Measurements from ENCODE around the gene KRT13. TPM values are rescaled to one million over a fixed set of nuclear protein-coding genes. Genes with fewer than 3 reads are reported as not detected.
A peak's percentile ranks its signal among the peaks of the same experiment; 100 is the strongest.

KRT13 gene
- total and polyA plus RNA-seq, 2 of the 4 experiments (the other 2 are of a cell fraction) = 0.18 to 0.56 TPM

DNA sequence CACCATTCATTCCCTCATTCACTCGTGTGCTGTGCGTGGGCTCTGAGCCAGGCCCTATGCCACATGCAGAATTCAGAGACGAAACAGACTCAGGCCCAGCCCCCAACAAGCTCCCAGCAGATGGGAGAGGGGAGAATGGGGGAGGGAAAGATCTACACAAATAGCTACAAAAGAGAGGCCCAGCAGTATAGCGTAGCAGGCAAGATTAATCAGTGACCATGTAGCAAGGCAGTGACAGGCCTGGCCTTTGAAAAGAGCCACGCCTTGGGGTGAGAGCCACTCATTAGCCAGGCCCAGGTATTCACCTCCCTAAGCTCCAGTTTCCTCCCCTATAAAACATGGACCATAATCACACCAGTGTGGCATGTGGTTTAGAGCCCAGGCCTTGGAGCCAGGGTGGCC, 39.1 kb upstream of the KRT13 start:
- Histone ChIP-seq H2BK15ac (ENCODE audit: low read depth, low read length) (no peak overlapping the region), H2BK120ac (ENCODE audit: low read depth, low read length) (peak overlapping the region; percentile 8; the same call in 1 of the 2 replicates), H3K18ac (ENCODE audit: low read depth, low read length) (no peak overlapping the region), H2BK20ac (ENCODE audit: low read depth, low read length) (peak overlapping the region; percentile 11; the same call in 1 of the 2 replicates), H3K56ac (ENCODE audit: extremely low read depth, insufficient read depth, low read length) (no peak overlapping the region), H3K9me1 (ENCODE audit: insufficient read depth, low read length) (peaks cover 12% of the 10 kb centered on the region), H3K79me1 (ENCODE audit: low read depth in 1 of 2, low read length in 2 of 2) (no peaks in the 10 kb centered on the region), H2AK5ac (ENCODE audit: low read depth, low read length) (peak overlapping the region; percentile 18; the same call in 1 of the 2 replicates), H3K27ac (ENCODE audit: insufficient read depth, low read length) (no peak overlapping the region), H3K14ac (replicated peaks; ENCODE audit: low read depth, low read length) (no peak overlapping the region; the same call in 1 of the 2 replicates), H3K4me3 (ENCODE audit: insufficient read depth, low read depth, low read length) (no peak overlapping the region), H3K4me1 (ENCODE audit: control insufficient read depth, insufficient read depth, low read length) (peaks cover 19% of the 10 kb centered on the region), H3K4me2 (ENCODE audit: low read depth, low read length) (no peak overlapping the region), H2AFZ (replicated peaks; ENCODE audit: low read length, poor library complexity) (peak overlapping the region; percentile 58), H4K5ac (ENCODE audit: low read depth, low read length) (no peak overlapping the region), H2BK5ac (ENCODE audit: low read depth, low read length, poor library complexity, severe bottlenecking) (no peak overlapping the region), H4K91ac (ENCODE audit: insufficient read depth, low read depth, low read length) (peak overlapping the region; percentile 42), H2AK9ac (replicated peaks; ENCODE audit: low read depth, low read length, poor library complexity) (peak overlapping the region; percentile 12), H3K4ac (ENCODE audit: low read depth, low read length) (peak overlapping the region; percentile 5; the same call in 1 of the 2 replicates), H4K8ac (ENCODE audit: low read depth in 2 of 2, low read length in 2 of 2) (peak overlapping the region in 1 of 2 experiments; percentile 2; a peak in 1 of 4 replicates), H3K9me3 (ENCODE audit: control insufficient read depth, insufficient read depth, low read length) (peaks cover 4% of the 10 kb centered on the region), H3K27me3 (ENCODE audit: control insufficient read depth, insufficient read depth, low read length) (no peaks in the 10 kb centered on the region), H3K23ac (ENCODE audit: low read depth, low read length) (no peak overlapping the region), H4K20me1 (ENCODE audit: insufficient read depth, low read length) (no peaks in the 10 kb centered on the region), H3K36me3 (ENCODE audit: control insufficient read depth, insufficient read depth, low read length) (no peaks in the 10 kb centered on the region), H3K9ac (ENCODE audit: low read depth, low read length) (no peak overlapping the region)
- dilution Hi-C loops (cut with HindIII; ENCODE audit: low sequenced_read_pairs, unreplicated experiment) (no loop called here), intact Hi-C loops (cut with micrococcal nuclease) (no loop called here), in situ Hi-C loops (cut with MboI; ENCODE audit: low sequenced_read_pairs) (no loop called here)
- TF ChIP-seq, protein P1, sequence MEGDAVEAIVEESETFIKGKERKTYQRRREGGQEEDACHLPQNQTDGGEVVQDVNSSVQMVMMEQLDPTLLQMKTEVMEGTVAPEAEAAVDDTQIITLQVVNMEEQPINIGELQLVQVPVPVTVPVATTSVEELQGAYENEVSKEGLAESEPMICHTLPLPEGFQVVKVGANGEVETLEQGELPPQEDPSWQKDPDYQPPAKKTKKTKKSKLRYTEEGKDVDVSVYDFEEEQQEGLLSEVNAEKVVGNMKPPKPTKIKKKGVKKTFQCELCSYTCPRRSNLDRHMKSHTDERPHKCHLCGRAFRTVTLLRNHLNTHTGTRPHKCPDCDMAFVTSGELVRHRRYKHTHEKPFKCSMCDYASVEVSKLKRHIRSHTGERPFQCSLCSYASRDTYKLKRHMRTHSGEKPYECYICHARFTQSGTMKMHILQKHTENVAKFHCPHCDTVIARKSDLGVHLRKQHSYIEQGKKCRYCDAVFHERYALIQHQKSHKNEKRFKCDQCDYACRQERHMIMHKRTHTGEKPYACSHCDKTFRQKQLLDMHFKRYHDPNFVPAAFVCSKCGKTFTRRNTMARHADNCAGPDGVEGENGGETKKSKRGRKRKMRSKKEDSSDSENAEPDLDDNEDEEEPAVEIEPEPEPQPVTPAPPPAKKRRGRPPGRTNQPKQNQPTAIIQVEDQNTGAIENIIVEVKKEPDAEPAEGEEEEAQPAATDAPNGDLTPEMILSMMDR (conservative IDR thresholded peaks at IDR 0.05; ENCODE audit: low read depth, low read length) = no peak
- TF ChIP-seq BHLHE40 (IDR thresholded peaks at IDR 0.05; ENCODE audit: low read depth, low read length) = no peak
- TF ChIP-seq RCOR1 (IDR thresholded peaks at IDR 0.05; ENCODE audit: insufficient replicate concordance, low read length) = no peak
- no peak for TF ChIP-seq FOS (IDR thresholded peaks at IDR 0.05; ENCODE audit: low read depth, low read length)
- TF ChIP-seq NFE2L2 (IDR thresholded peaks at IDR 0.05; ENCODE audit: low read depth, low read length) = no peak
- TF ChIP-seq, protein P2, sequence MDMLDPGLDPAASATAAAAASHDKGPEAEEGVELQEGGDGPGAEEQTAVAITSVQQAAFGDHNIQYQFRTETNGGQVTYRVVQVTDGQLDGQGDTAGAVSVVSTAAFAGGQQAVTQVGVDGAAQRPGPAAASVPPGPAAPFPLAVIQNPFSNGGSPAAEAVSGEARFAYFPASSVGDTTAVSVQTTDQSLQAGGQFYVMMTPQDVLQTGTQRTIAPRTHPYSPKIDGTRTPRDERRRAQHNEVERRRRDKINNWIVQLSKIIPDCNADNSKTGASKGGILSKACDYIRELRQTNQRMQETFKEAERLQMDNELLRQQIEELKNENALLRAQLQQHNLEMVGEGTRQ (IDR thresholded peaks at IDR 0.05; ENCODE audit: low read depth, low read length) = no peak
- TF ChIP-seq SMC3 (IDR thresholded peaks at IDR 0.05; ENCODE audit: low read depth, low read length) = no peak
- ATAC-seq (ENCODE audit: low read depth) (no peak), DNase-seq (no peak)
- BruUV-seq (replicated peaks) = no TSS peak
- ChIA-PET POLR2A (ENCODE audit: unreplicated experiment) (no interaction called here), CTCF (interaction anchor here (1.0 kb wide), 1 partner anchor 688 kb away, joined by 5 read pairs; no protein-coding TSS in a partner anchor)
- WGBS, 2 experiments (ENCODE audit: extremely low coverage in 2 of 2, insufficient read length in 1 of 2) = no CpG with 5 or more reads among the region's 5 CpGs

Data from IMR-90 (cell line).